ENCODE data around the gene RXRB.

The RXRB gene

DNA sequence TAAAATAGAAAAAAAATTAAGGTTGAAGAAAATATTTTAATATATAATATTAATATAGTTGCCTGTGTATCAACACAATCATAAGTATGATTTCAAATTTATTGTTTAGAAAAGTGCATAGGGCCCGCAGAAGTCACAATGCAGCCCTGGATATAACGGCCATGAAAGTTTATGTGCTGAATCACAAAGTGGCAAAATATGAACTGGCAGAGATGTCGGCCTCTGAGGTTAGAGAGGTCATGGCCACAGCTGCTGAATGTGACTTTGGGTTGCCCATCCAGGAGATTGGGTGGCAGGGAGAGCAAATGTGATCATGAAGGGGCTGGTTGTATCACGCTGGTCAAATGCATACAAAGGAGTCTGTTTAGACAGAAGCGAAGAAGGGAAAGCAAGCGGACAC, 43.9 kb downstream of the RXRB start:
- no peak for TF ChIP-seq CTCF (IDR thresholded peaks at IDR 0.05)

DNA sequence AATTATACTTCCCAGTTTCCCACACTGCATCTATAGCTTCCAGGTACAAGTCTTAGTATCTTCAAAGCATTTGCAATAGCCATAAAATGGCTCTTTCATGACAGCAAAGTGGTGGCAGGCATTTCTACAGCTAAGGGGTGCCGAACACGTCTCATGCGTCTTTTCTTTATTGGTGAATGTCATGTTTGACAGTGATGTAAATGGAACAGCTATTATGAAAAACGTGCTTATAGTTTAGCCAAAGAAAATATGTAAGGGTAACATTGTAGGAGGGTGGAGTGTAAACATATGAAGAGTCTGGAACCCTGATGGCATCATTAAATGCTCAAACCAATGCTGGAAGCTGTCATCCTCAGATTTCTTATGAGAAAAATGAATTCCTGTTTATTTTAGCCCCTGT, 46.1 kb downstream of the RXRB start:
- no peak for TF ChIP-seq CTCF (IDR thresholded peaks at IDR 0.05)

GRCh38 chr6:33151050-33151449, 49.4 kb downstream of the RXRB start:
- no peak for TF ChIP-seq CTCF (IDR thresholded peaks at IDR 0.05)

DNA sequence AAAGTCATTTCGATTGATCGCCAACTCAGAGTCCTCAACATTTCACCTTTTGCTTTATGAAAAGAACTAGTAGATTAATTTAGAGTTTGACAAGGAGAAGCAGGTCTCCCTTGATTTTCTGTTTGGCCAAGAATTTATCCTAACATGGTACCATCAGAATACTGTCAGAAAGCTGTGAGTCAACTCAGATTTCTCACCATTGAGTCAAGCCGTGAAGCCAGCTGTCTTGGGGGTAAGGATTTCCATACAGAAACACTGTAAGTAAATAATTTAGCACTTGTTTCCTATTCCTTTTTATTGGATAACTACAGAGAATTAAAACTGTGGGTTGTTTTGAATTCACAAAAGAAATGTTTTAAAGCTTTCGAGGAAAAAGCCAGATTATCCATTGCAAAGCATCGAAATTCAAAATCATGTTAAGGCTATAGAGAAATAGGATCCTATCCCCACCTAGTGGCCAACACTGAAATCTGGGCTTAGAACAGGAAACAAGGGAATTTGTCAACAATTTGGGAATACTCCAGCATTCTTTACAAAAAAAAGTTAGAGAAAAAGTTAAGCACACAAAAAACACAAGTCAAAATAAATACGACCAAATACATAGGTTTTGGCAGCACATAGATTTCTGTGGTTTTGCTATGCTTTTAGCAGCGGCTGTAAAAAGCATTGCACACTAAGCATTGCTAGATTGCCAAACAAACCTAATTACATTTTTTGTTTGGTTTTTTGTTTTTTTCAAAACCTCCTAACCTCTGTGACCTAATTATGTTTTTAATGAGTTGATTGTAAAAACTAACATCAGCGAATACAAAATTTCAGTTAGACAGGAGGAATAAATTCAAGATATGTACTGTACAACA, 52.4 kb downstream of the RXRB start:
- peak; percentile 78 for TF ChIP-seq CTCF (IDR thresholded peaks at IDR 0.05)

DNA sequence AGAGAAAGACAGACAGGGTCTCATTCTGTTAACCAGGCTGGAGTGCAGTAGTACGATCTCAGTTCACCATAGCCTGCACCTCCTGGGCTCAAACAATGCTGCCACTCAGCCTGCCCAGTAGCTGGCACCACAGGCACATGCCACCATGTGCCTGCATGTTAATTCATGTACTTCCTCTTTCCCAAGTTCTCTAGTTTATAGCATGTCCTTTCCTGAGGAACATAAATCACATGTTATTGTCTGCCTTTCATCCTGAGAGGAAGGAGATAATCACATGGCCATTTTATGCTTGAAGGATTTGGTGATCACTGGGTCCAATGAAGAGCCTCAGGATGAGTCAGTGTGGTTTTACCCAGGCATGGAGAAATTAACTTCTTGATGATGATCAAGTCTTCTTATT, 56.1 kb downstream of the RXRB start:
- TF ChIP-seq CTCF (IDR thresholded peaks at IDR 0.05): no peak
